GM23338 (cell line): ENCODE results near the gene GALNT7.

Source experiments
- CREB1 ChIP-seq: fragments of 250-450 bp; sonication (Bioruptor Pico); IDR thresholded peaks from 2 replicates; pipeline ENCODE4 v1.5.0; 2020; ENCODE audit warnings: low read depth, mild to moderate bottlenecking, moderate library complexity
- CTCF ChIP-seq, 2 experiments: fragments of 200-600 bp in 1 of 2; sonication (generic) in 1 of 2; conservative IDR thresholded peaks; 2 replicates each; pipeline versions ENCODE4 v1.5.1 to v1.6.1; 2016 to 2017; ENCODE audit warnings: antibody characterized with exemption in 2 of 2, low read depth in 2 of 2, mild to moderate bottlenecking in 2 of 2, moderate library complexity in 1 of 2
- ETS1 ChIP-seq: IDR thresholded peaks from 2 replicates; pipeline ENCODE4 v1.6.1; 2016; ENCODE audit warnings: antibody characterized with exemption
- EZH2 ChIP-seq: fragments of 200-600 bp; sonication (generic); IDR thresholded peaks from one replicate; pipeline ENCODE4 v1.8.0; 2017; ENCODE audit warnings: antibody characterized with exemption, mild to moderate bottlenecking, low read depth; ENCODE audit not compliant: unreplicated experiment
- EZH2phosphoT487 ChIP-seq: fragments of 200-600 bp; sonication (generic); IDR thresholded peaks from one replicate; pipeline ENCODE4 v1.8.1; 2018; ENCODE audit warnings: antibody characterized with exemption; ENCODE audit not compliant: unreplicated experiment
- JUNB ChIP-seq: IDR thresholded peaks from one replicate; pipeline ENCODE4 v1.6.1; 2016; ENCODE audit warnings: antibody characterized with exemption; ENCODE audit not compliant: unreplicated experiment
- NANOG ChIP-seq: IDR thresholded peaks from 2 replicates; pipeline ENCODE4 v1.6.1; 2016; ENCODE audit warnings: antibody characterized with exemption, borderline replicate concordance
- POLR2AphosphoS5 ChIP-seq: IDR thresholded peaks from 2 replicates; pipeline ENCODE4 v1.6.1; 2016; ENCODE audit warnings: antibody characterized with exemption, low read depth
- ZNF331 ChIP-seq: fragments of 250-450 bp; sonication (Bioruptor Pico); IDR thresholded peaks from 2 replicates; pipeline ENCODE4 v1.5.0; 2020; ENCODE audit warnings: low read depth, mild to moderate bottlenecking, moderate library complexity
- ZNF462 ChIP-seq: fragments of 250-450 bp; sonication (Bioruptor Pico); IDR thresholded peaks from 2 replicates; pipeline ENCODE4 v1.5.0; 2020; ENCODE audit warnings: mild to moderate bottlenecking, moderate library complexity
- TF ChIP-seq, protein P1 (sequence below): IDR thresholded peaks from one replicate; pipeline ENCODE4 v1.6.1; 2018; ENCODE audit warnings: antibody characterized with exemption; ENCODE audit not compliant: unreplicated experiment

DNA sequence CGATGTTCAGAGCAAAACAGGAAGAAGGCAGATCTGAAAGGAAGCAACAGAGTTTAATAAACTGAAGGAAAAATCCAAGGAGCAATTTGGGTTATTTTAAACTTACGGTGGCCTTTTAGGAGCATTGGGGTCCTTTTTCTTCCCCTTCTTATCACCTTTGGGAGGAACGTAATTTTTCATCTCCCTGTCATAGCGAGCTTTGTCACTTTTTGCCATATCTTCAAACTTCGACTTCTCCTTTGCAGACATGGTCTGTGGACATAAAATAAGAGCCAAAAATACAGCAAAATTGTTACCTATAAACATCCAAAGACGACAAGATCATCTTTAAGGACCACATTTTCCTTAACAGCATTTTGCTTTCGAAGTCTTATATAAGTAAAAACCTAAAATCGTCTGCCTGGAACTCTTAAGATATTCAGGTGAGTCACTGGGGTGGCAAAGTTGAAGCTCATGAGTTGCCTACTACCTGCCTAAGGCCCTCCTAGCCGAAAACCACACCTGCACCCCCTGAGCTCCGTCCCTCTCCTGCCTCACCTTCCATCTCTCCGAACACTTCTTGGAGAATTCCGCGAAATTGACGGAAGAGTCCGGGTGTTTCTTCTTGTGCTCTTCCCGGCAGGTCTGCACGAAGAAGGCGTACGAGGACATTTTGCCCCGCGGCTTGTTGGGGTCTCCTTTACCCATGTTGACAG, 164.5 kb downstream of the GALNT7 start:
- TF ChIP-seq CTCF (conservative IDR thresholded peaks at IDR 0.05; ENCODE audit: low read depth in 2 of 2) (no peak), CREB1 (CRISPR knock-in tag) (no peak), NANOG (no peak), POLR2AphosphoS5 (no peak), EZH2 (no peak), EZH2phosphoT487 (no peak), ZNF462 (CRISPR knock-in tag) (no peak), ZNF331 (CRISPR knock-in tag) (no peak), JUNB (no peak), ETS1 (no peak; the same call in 1 of the 2 replicates)
- TF ChIP-seq, protein P1, sequence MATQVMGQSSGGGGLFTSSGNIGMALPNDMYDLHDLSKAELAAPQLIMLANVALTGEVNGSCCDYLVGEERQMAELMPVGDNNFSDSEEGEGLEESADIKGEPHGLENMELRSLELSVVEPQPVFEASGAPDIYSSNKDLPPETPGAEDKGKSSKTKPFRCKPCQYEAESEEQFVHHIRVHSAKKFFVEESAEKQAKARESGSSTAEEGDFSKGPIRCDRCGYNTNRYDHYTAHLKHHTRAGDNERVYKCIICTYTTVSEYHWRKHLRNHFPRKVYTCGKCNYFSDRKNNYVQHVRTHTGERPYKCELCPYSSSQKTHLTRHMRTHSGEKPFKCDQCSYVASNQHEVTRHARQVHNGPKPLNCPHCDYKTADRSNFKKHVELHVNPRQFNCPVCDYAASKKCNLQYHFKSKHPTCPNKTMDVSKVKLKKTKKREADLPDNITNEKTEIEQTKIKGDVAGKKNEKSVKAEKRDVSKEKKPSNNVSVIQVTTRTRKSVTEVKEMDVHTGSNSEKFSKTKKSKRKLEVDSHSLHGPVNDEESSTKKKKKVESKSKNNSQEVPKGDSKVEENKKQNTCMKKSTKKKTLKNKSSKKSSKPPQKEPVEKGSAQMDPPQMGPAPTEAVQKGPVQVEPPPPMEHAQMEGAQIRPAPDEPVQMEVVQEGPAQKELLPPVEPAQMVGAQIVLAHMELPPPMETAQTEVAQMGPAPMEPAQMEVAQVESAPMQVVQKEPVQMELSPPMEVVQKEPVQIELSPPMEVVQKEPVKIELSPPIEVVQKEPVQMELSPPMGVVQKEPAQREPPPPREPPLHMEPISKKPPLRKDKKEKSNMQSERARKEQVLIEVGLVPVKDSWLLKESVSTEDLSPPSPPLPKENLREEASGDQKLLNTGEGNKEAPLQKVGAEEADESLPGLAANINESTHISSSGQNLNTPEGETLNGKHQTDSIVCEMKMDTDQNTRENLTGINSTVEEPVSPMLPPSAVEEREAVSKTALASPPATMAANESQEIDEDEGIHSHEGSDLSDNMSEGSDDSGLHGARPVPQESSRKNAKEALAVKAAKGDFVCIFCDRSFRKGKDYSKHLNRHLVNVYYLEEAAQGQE: no peak
